IPS DF 19.7 (cell line): ENCODE measurements around the gene ASB2.
A peak's percentile ranks its signal among the peaks of the same experiment; 100 is the strongest.

Experiments
- DNase-seq: peaks from one replicate; pipeline ENCODE4 v3.0.0-alpha.2; 2013; ENCODE audit warnings: low read depth, low spot score

The ASB2 gene

DNA sequence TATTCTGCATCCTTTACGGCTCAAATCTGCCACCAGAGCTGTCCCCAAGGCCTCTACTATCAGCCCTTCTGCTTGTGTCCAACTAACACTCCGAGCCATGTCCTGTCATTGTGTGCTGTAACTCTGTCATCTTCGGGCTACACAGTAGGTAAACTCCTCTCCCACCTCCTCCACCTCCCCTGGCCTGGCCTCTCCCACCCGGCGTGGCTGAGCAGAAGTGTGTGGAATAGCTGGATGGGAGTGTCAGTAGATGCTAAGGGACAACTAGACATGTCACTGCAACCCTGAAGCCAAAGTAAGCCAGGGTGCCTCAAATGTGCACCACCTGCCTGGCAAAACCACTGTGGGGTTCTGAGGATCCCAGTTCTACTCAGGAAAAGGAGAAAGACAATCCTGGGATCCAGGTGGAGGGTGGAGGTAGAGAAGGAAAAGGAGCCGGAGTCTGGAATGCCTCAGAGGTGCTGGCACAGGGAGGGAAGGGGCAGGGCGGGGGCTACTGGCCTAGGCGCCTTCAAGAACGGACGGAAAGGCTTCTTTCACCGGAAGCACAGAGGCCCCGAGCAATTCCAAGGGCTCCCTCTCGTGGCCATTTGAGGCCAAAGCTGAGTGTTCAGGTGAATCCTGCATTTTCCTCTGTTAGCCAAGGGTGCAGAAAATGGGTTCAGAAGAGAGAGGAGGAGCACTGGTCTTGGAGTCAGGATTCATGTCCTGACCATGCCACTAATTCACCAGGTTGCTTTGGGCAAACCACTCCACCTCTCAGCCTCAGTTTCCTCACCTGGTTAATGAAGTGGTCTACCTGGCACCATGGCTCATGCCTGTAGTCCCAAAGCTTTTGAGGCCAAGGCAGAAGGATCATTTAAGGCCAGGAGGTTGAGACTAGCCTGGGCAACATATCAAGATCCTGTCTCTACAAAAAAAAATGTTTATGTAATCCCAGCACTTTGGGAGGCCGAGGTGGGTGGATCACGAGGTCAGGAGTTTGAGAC is 69.7 kb downstream of the ASB2 start:
- peak; percentile 52 for DNase-seq

GRCh38 chr14:93905623-93906022 is 70.7 kb downstream of the ASB2 start:
- DNase-seq = no peak

DNA sequence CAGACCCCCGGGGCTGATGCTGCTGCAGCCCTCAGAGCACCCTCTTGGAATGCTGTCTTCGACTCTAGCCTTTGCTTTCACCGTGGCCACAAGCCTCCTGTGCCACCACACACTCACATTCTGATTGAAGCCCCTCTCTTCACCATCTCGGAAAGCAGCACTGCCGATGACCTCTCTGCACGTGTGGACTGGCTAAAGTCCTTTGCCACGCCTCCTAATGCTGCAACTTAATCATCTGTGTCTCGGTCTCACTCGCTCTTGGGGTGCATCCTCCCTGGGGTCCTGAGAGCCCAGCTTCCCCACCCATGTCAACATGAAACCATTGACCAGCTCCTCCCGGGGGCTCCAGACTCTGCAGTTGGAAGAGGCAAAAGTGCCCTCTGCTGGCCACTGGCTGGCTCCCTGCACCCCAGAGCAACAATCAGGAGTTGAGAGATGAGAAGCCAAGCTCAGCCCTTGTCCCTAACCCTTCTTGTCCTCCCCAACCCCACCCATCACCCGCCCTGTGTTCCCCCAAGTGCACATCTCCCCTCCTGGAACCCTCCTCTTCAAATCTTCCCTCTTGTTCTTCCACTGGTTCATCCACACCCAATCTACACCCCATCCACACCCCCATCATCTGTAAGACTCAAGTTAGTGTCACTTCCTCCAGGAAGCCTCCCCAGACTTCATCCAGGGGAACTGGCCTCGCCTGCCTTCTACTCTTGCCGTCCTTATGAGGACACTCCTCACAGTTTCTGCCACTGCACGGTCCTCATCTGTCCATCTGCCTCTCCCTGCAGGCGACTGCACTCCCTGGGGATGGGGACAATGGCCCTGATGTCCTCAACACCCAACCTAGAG is 72.8 kb downstream of the ASB2 start:
- DNase-seq = no peak

- DNase-seq = no peak
Observed at GRCh38 chr14:93902619-93903307, 73.6 kb downstream of the ASB2 start.

DNA sequence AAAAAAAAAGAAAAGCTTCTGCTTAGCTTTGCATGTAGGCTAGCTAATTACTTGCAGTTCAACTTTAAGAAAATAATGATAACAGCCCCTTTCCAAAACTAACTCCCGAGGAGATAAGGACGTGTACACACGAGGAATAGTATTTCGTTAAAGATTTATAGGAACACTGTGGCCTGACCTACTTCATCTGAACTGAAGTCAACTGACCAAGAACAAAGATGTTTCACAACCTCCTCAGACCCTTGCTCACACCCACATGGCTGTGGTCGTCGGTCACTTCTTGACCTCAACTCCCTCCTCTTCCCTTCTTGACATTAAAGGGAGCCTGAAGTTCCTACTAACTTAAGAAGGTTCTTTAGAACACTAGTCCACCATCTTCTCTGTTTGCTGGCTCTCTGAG is 74.6 kb downstream of the ASB2 start:
- DNase-seq = no peak

DNA sequence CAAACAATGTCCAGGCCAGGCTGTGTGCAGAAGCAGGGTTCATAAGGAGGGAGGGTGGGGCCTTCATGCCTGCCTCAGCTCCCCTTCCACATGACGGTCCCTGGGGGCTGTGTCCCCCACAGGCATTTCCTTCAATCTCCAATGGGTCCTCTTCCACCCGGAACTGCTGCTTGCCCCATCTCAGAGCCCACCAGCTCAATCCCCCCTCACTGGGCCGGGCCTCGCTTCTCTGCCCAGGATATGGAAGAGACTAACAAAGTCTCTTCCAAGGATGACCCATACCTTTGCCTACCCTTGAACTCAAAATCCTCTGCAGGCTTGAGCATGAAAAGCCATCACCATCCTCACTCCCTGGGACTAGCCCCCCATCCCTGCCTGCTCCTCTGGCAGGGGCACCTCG is 77.6 kb downstream of the ASB2 start:
- DNase-seq = no peak

- no peak for DNase-seq
Observed at GRCh38 chr14:93898081-93898611, 78.2 kb downstream of the ASB2 start.

DNA sequence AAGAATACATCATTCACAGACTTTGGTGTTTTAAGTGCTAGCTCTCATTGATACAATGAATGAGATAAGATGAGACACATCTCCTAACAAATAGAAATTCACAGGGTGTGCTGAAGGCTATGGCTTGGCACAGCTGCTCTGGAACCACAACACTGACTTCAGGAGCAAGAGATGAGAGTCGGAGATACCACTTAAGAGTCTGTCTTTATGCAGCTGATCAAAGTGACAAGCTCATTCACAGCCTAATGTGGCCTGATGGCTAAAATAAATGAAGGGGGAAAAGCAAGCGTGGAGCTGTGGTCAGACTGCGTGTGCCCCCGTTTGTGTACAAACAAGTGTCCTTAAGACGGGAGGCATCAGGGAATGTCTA is 78.9 kb downstream of the ASB2 start:
- no peak for DNase-seq

DNA sequence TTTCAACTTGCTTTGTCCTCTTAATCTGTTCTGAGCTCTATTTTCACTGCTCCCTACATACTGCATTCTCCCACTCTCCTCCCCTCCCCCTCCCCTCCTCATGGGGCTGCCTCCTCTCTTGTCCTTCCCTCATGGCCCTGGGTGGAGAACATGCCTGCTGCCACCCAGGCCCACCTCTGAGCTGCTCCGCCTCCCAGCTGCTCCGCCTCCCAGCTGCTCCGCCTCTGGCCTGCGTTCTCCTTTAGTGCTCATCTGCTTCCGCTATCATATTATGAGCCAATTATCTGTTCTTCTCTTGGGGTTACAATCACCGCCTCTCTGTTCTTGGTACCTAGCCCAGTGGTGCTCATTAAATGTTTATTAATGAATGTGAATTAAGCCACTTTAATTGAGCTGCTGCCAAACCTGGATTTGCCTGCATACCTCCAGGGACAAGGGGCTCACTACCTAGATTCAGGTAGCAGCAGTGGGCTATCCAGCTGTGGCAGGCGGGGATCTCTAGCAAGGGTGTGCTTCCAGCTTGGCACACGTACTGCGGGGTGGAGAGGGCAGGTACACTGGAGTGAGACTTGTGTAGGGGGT is 81.3 kb downstream of the ASB2 start:
- DNase-seq = peak; percentile 63

- DNase-seq = peak; percentile 47
Observed at GRCh38 chr14:93893661-93894261, 82.6 kb downstream of the ASB2 start.

GRCh38 chr14:93892923-93893558 is 83.3 kb downstream of the ASB2 start:
- no peak for DNase-seq

GRCh38 chr14:93892505-93892839 is 83.9 kb downstream of the ASB2 start:
- no peak for DNase-seq

DNA sequence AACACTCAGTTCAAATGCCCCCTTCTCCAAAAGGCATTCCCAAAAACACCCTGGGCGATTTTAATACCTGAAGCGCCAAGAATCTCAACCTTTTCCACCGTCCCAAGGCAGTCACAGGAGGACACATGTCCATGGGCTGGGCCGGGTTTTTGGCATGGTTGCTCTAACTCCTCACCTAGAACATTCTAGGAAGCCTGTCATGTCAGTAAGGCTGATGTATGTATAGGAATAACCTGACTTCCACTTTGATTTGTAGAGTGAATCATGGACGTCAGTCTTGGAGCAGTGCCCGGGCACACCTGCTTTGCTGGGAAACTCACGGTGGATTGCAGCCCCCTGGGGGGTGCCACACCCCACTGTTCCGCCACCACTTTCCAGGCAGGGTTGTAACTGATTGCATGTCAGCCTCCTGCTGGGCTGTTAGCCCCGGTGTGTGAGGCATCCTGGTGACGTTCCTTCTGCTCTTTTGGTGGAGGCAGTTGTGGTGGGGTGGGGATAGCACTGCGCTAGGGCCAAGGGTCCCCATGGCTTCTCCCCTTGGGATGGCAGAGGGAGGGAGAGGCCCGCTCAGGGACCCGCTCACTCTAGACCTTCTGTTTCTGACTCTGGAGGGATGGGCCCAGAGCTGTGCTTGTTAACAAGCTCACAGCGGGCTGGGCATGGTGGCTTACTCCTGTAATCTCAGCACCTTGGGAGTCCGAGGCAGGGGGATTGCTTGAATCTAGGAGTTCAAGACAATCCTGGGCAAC is 84.4 kb downstream of the ASB2 start:
- DNase-seq = no peak

GRCh38 chr14:93889739-93890483 is 86.5 kb downstream of the ASB2 start:
- DNase-seq = no peak

DNA sequence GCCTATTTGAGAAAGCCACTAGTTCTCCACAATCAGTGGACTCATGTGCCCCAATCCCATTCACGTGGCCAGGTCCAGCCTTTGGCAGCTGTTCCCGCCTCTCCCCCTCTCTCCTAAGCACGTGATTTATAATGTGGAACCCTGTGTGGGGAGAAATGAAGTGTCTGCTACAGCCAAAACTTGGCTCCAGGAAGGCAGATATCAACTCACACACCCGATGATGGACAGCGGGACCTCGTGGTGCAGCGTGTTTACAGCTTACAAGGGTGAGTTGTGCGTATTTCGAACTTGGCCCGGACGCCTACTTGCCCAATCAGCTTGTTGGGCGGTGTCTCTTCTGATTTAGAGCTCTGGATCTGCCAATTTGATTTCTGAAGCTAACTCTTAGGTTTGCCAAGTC is 87.4 kb downstream of the ASB2 start:
- no peak for DNase-seq

DNA sequence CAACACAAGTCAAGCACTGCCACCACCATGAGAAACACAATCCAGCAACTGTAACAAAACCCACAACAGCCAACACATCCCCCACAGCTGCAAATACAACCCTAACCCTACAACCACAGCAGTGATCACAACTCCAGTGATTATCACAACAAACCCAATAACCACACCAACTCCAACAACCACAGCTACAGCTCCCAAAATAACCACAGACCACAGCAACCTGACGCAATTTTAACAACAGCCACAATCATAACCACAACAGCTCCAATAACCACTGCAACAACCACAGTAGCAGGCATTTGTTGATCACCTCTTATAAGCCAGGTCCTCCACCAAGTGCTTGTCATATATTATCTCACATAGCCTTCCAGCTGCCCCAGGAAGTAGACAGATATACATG is 91.4 kb downstream of the ASB2 start:
- DNase-seq = no peak
